Progenitor cell of endocrine pancreas (in vitro differentiated cells): ENCODE results near the gene KLHL6. TPM values are rescaled to one million over a fixed set of nuclear protein-coding genes. Genes with fewer than 3 reads are reported as not detected.

Experiments used
- DNase-seq: peaks from one replicate; pipeline ENCODE4 v3.0.0; 2021; ENCODE audit warnings: low spot score; ENCODE audit not compliant: unreplicated experiment
- H3K27ac Mint-ChIP-seq: 2 replicates; pipeline ENCODE4 v1.8.0; 2021; ENCODE audit warnings: mild to moderate bottlenecking, moderate library complexity, mixed read lengths
- H3K27me3 Mint-ChIP-seq: 2 replicates; pipeline ENCODE4 v1.8.0; 2021; ENCODE audit warnings: mixed read lengths
- H3K36me3 Mint-ChIP-seq: 2 replicates; pipeline ENCODE4 v1.8.0; 2022; ENCODE audit warnings: mixed read lengths; ENCODE audit not compliant: insufficient read depth
- H3K4me1 Mint-ChIP-seq: 2 replicates; pipeline ENCODE4 v1.8.0; 2021; ENCODE audit warnings: low read depth, mixed read lengths
- H3K4me3 Mint-ChIP-seq: 2 replicates; pipeline ENCODE4 v1.8.0; 2021; ENCODE audit warnings: low read depth, mild to moderate bottlenecking, moderate library complexity, mixed read lengths
- H3K9me3 Mint-ChIP-seq: 2 replicates; pipeline ENCODE4 v1.8.0; 2021; ENCODE audit warnings: low read depth, mixed read lengths
- CTCF ChIP-seq: fragments of 200-600 bp; sonication (generic); IDR thresholded peaks from one replicate; pipeline ENCODE4 v1.5.0; 2021; ENCODE audit warnings: antibody characterized with exemption, mild to moderate bottlenecking; ENCODE audit not compliant: unreplicated experiment
- total RNA-seq: library from RNA; stranded (reverse); gene quantifications from 2 replicates; pipeline ENCODE4 v1.2.1, GENCODE V29; 2021

Gene KLHL6
- total RNA-seq, 1 donor from 2014 or later = 0.12 TPM

- Mint-ChIP-seq H3K27ac (no peak overlapping the region), H3K9me3 (no peaks in the 10 kb centered on the region), H3K36me3 (no peaks in the 10 kb centered on the region), H3K4me1 (no peaks in the 10 kb centered on the region), H3K4me3 (no peak overlapping the region), H3K27me3 (peaks cover 5% of the 10 kb centered on the region)
- DNase-seq = no peak
- no peak for TF ChIP-seq CTCF
Measured at GRCh38 chr3:183542355-183542754, 13.2 kb downstream of the KLHL6 start.

GRCh38 chr3:183541738-183542137, 13.8 kb downstream of the KLHL6 start:
- Mint-ChIP-seq H3K4me3 (no peak overlapping the region), H3K36me3 (no peaks in the 10 kb centered on the region), H3K9me3 (no peaks in the 10 kb centered on the region), H3K27me3 (peaks cover 5% of the 10 kb centered on the region), H3K4me1 (no peaks in the 10 kb centered on the region), H3K27ac (no peak overlapping the region)
- no peak for TF ChIP-seq CTCF
- no peak for DNase-seq

- no peaks in the 10 kb centered on the region for H3K36me3 Mint-ChIP-seq
- TF ChIP-seq CTCF = no peak
- H3K4me1 Mint-ChIP-seq = no peaks in the 10 kb centered on the region
- H3K27ac Mint-ChIP-seq = no peak overlapping the region
- no peaks in the 10 kb centered on the region for H3K9me3 Mint-ChIP-seq
- DNase-seq = no peak
- peaks cover 5% of the 10 kb centered on the region for H3K27me3 Mint-ChIP-seq
- H3K4me3 Mint-ChIP-seq = no peak overlapping the region
Measured at GRCh38 chr3:183541235-183541655, 14.3 kb downstream of the KLHL6 start.

- Mint-ChIP-seq H3K9me3 (no peaks in the 10 kb centered on the region), H3K4me3 (no peak overlapping the region), H3K27ac (no peak overlapping the region), H3K36me3 (no peaks in the 10 kb centered on the region), H3K4me1 (no peaks in the 10 kb centered on the region), H3K27me3 (peaks cover 5% of the 10 kb centered on the region)
- TF ChIP-seq CTCF = no peak
- no peak for DNase-seq
Measured at GRCh38 chr3:183540501-183541234, 14.8 kb downstream of the KLHL6 start.

- Mint-ChIP-seq H3K9me3 (no peaks in the 10 kb centered on the region), H3K36me3 (no peaks in the 10 kb centered on the region), H3K4me1 (no peaks in the 10 kb centered on the region), H3K4me3 (no peak overlapping the region), H3K27me3 (peaks cover 5% of the 10 kb centered on the region), H3K27ac (no peak overlapping the region)
- DNase-seq = no peak
- TF ChIP-seq CTCF = no peak
Measured at GRCh38 chr3:183539811-183540210, 15.7 kb downstream of the KLHL6 start.
